MV-4-11 (cell line): ENCODE results near the gene JUN.
"Not testable (repeated sequence)": the region's sequence is repeated elsewhere in the genome, so short reads cannot be mapped to it uniquely, and the experiment has no call there.

Experiments
- DNase-seq: peaks from one replicate; lab custom pipeline; 2025; lab: John Stamatoyannopoulos, UW

JUN gene

DNA sequence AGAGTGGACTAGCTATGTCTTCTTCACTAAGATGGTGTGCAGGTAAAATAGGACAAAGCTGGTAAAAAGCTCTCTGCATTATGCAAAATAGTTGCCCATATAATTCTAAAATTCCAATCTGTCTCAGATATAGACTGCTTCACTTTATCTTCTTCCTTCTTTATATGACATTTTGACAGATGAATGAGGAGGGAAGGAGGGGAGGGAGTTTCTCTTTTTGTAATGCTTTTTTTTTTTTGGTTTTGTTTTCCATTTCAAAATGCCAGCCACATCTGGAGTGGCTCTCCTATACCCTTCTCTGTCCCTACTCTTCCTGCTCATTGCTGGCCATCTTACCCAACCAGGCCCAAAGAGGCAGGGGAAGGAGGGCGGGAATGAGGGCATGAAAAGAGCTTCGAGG lies 24.2 kb upstream of the JUN start:
- peak; percentile 5 for DNase-seq

GRCh38 chr1:58805716-58806571 lies 22.1 kb upstream of the JUN start:
- DNase-seq, result no peak

DNA sequence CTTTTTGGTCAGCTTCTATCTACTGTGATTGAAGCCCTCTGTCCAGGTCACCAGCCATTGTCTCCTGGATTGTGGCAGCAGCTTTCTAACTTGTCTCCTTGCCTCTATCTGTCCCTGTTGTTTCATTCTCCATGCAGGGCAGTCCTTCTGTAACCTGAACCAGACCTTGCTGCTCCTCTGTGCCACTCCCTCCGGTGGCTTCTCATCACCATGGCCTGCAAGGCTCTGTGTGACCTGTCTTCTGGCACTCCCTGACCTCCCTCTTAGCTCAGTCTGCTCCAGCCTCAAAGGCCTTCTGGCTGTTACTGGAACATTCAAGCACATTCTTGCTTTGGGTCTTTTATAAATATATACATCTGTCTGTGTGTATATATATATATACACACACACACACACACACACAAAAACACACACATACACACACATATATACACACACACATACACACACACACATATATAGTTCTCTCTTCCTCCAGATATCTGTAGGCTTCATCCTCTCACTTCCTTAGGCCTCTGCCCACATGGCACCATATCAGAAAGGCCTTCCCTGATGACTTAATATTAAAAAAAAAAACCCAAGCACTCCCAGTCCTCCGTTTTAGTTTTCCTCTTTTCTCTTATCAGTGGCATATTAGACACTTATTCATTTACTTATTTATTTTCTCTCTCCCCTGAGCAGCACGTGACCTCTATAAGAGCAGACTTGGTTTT lies 21.2 kb upstream of the JUN start:
- no peak for DNase-seq

GRCh38 chr1:58803858-58804257 lies 20.0 kb upstream of the JUN start:
- DNase-seq, result no peak

DNA sequence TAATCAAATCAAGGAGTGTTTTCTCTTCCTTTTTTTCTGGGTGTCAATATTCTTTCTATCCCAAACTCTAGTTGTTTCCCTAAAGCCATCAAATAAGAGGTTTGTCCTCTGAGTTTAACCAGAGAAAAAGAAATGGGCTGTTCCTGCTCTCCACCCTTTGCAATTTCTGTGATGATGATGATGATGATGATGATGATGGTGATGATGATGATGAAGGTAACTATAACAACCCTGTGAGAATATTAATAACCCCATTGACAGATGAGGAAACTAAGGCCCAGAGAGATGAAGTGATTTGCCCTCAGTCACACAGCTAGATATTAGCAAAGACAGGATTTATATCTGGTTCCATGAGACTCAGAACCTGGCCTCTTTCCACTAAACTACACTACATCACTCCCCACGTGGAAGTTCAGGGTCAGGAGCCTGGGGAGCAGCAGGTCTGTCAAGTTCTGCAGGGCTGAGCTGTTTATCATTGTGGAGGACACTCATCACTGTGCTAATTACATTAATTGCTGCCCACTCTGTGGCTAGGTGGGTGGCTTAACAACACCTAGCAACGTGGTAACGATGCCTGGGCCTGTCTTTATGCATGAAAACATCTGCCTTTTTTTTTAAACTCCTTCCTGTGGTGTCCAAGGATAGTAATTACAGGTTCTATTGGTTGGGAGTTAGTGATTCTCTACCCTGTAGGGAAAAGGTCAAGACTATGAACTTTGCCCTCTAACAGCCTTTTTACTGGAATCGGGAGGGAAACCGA lies 19.0 kb upstream of the JUN start:
- DNase-seq, result no peak

GRCh38 chr1:58801286-58801685 lies 17.4 kb upstream of the JUN start:
- DNase-seq, result not testable (repeated sequence)

- DNase-seq, result no peak
Measured at GRCh38 chr1:58799650-58800049, 15.8 kb upstream of the JUN start.

DNA sequence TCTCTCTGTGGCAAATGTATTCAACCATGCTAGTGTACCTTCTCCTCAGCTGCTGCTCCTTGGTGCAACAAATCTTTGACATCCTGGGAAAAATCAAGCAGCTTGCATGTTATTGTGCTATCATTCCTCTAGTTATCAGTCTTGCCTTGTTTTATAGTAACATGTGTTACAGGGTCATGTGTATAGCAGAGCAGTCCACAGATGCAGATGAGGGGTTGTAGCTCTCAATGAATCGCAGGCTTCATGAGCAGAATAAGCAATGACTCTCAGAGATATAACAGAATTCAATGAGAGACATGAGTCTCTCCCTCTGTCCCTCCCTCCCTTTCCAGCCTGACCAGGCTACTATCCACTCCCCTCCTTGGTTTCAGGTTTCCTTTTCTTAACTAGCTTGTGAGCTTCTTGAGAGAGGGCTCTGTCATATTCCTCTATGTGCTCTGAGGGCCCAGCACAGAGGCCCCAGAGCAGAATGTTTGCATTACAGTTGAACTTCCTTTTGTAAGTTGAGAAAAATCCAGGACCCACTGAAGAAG lies 15.1 kb upstream of the JUN start:
- no peak for DNase-seq

- no peak for DNase-seq
Measured at GRCh38 chr1:58796416-58796815, 12.6 kb upstream of the JUN start.

DNA sequence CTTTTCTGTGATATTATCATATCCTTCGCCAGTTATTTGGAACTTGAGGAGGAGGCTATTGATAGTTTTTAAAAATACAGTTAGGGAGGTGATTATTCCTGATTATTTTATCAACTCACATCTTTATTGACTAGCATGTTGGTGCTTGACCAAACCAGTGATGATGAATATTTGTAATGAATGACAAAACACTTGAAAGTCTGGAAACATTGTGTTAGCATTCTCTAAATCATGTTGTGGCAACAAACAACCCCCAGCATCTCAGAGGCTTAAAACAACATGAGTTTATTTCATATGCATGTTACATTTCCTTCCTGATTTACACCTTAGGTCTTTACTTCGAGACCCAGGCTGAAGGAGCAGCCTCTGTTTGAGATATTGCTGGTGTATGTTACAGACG lies 10.7 kb upstream of the JUN start:
- no peak for DNase-seq

DNA sequence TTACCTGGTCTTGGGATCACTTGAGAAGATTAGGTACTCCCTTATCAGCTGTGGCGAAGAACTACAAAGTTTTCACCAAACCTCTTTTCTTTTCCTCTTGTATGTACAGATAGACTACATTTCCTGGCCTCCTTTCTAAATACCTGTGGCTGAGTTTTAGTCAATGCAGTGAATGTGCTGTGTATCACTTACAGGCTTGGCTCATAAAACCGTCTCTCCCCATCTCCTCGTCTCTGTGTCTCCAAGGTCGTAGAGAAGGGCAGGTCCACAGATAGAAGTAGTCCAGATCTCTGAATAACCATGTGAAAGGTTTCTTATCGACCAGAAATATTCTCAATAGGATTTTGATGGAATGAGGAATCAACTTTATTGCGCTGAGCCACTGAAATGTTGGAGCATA lies 9.0 kb upstream of the JUN start:
- no peak for DNase-seq

DNA sequence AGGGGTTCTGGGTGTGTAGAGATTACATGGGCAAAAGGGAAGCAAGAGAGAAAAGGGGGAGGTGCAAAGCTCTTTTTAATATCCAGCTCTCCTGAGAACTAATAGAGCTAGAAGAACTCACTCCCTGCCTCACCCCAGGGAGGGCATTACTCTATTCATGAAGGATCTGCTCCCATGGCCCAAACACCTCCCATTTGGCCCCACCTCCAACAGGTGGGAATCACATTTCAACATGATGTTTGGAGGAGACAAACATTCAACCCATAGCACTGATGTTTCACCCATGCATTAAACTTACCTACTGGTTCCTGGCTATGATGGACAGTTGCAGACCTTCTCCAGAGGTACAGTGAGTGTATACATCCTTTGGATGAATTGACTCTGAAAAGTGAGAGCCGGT lies 7.3 kb upstream of the JUN start:
- DNase-seq, result no peak

DNA sequence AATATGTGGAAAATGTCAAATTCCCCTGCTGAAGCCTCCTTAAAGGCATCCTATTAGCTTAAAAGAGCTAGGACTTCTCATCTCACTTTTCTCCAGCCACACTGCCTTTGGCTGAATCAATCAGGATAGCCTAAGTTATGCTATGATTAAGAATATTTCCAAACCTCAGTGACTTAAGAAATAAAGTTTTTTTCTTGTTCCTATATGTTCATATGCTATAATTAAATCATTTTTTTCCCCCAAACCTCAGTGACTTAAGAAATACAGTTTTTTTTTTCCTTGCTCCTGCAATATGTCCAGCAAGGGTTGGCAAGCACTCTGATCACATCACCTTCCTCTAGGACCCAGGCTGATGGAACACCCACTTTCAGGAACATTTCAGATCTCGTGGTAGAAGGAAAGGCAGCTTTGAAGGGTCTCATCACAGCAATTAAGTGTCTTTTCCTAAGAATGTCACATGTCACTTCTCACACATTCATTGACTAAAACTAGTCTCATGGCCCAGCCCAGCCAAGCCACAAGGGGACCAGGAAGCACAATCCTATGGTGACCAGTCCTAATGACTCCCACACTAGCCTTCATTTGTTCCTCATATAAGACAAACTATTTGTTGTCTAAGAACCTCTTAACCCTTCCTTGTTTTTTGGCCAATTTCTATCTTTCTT lies 6.3 kb upstream of the JUN start:
- no peak for DNase-seq

DNA sequence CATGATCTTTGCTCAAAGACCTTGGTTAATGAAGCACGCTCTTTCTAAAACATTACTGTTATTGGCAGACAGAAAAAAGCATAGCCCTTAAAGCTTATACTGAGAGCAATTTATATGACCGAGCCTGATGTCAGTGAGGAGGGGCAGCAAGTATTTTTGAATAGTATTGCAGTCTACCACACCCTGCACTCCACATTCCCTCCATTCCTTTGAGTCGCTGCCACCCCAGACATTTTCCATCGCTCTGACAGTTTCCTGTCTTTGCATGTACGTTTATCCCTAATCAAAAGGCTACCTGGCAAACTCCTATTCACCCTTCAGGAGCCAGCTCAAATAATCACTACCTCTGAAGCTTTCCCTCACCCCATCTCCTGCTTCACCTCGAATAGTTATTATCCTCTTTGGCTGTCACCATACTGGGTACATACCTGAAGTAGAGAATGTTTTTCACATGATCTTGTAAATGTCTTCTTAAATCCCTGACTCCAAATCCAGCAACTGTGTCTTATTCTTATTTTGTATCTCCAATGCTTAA lies 5.5 kb upstream of the JUN start:
- DNase-seq, result no peak

DNA sequence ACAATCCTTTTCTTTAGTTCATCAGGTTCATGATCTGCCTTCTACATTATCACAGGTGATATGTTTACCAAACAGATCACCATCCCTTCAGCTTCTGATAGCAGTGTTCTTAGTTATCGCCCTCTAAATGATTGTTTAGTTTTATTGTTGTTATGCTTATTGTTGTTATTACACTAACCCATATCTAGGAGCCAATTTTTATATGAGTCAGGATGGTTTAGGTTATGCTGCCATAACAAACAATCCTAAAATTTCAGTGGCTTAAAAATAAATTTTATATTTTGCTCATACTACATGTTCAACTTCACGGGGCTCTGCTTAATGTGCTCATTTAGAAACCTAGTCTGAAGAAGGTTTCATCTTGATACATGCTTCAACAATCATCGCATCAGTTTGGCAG lies 4.4 kb upstream of the JUN start:
- no peak for DNase-seq

DNA sequence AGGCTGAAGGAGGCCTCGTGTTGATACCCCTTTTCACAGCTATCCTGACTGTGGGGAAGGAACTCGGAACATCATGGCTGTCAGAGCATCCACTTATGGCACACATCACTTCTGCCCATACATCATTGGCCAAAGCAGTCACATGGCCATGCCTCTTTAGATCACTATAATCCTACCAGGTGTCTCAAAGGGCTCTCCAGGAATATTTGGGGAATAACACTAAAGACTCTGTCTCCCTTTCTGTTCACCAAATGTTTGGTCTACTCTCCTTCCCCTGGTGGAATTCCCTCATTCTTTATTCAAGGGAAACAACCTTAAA lies 3.0 kb upstream of the JUN start:
- no peak for DNase-seq

- DNase-seq, result no peak
Measured at GRCh38 chr1:58786184-58786926, 2.5 kb upstream of the JUN start.

DNA sequence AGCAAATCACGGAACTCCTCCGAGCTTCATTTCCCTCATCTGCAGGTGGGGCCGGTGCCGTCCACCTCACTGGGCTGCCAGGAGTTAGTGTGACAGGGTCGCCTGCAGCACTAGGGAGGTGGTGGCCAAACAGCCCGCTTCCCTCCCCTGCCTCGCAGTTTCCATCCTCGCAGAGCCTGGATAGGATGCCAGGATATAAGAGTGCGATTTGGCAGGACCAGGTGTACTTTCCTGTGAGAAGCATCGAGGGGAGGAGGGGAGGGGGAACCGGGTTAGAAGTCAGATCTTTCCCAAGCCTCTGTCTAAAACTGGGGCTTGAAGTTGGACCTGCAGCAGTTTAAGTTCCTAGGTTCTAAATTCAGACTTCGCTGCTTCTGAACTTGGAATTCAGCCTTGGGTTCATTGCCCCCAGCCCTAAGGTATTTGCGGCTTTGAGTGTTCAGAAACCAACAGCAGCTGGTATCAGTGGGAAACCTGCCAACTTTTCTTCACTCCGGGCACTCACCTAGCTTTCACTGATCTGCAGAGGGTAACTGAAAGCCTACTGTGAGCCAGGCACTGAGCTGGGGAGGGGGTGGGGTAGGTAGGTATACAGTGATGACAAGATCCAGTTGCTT lies 1.7 kb upstream of the JUN start:
- no peak for DNase-seq

DNA sequence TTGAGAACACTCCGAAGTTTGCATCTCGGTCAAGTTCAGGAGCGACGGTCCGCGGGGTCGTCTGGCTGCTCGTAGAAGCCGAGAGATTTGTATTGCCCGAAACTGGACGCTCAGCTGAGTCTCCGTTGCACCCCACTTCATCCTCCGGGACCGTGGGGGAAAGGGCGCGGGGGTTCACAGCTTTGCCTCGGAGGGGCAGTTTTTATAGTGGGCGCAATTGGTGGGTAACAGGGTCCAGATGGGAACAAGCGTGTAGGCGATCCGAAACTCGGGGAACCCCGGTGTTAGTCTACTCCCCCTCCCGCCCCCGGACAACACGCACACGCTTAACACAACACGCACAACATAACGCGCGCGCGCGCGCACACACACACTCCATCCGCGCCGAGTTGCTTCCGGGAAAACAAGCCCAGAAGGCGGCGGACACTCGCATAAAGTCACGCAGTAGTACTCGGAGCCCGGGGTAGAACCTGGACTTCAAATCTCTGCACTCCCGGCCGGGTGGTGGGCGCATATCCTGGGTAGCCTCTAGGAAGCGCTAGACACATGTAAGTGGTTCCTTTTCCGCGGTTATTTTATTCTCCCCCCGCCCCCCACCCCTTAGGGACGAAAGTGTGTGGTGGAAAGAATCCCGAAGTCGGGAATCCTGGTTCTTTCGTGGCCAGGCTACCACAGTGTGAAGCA lies 1.1 kb upstream of the JUN start:
- peak; percentile 60 for DNase-seq
